Endothelial cell of umbilical vein (primary cell): Measurements from ENCODE around the gene DCK. TPM values are rescaled to one million over a fixed set of nuclear protein-coding genes. Genes with fewer than 3 reads are reported as not detected.

Experiments
- BruUV-seq: library from RNA; stranded (reverse); fragments of 400-500 nt; replicated peaks from 2 replicates; lab custom pipeline; 2021; lab: Mats Ljungman, UMichigan
- CTCF ChIA-PET: fragments of 300-600, 350-600 bp; sonication (Branson Sonifier 250); formaldehyde crosslinking; loops from one replicate; lab custom pipeline; 2021; ENCODE audit warnings: antibody characterized with exemption, inconsistent platforms; lab: Charles Lee
- POLR2A ChIA-PET: fragments of 300-600, 350-600 bp; sonication (Branson Sonifier 250); formaldehyde crosslinking; loops from one replicate; lab custom pipeline; 2021; ENCODE audit warnings: antibody characterized with exemption, inconsistent platforms; lab: Charles Lee
- DNase-seq: peaks from one replicate; pipeline ENCODE4 v3.0.0-alpha.2; 2011; ENCODE audit warnings: low read depth, low spot score
- FAIRE-seq: peaks from 2 replicates; lab custom pipeline; 2011; peaks lifted over from hg19 to GRCh38; lab: Jason Lieb, UNC
- H2AFZ ChIP-seq: 2 replicates; pipeline ENCODE4 v1.6.0; 2012; ENCODE audit warnings: low read depth, low read length, control low read depth, inconsistent platforms
- H3K27ac ChIP-seq: 2 replicates; pipeline ENCODE4 v1.5.1; 2011; ENCODE audit warnings: low read depth, mild to moderate bottlenecking, control low read depth, low read length, moderate library complexity; ENCODE audit not compliant: insufficient read depth
- H3K27me3 ChIP-seq, 2 experiments: 2 replicates each; pipeline versions ENCODE4 v1.6.0 to v1.6.1; 2011; ENCODE audit warnings: low read length in 2 of 2, mixed read lengths in 1 of 2; ENCODE audit not compliant: control insufficient read depth in 2 of 2, insufficient read depth in 2 of 2
- H3K36me3 ChIP-seq, 2 experiments: 2 replicates in 1 of 2; 3 replicates in 1 of 2; pipeline ENCODE4 v1.5.1; 2011; ENCODE audit warnings: low read length in 2 of 2, mild to moderate bottlenecking in 1 of 2, moderate library complexity in 1 of 2; ENCODE audit not compliant: control insufficient read depth in 2 of 2, insufficient read depth in 2 of 2; ENCODE audit errors: extremely low read depth in 1 of 2
- H3K4me1 ChIP-seq: 3 replicates; pipeline ENCODE4 v1.5.1; 2011; ENCODE audit warnings: mild to moderate bottlenecking, low read length; ENCODE audit not compliant: control insufficient read depth, insufficient read depth; ENCODE audit errors: extremely low read depth
- H3K4me2 ChIP-seq: 2 replicates; pipeline ENCODE4 v1.6.1; 2011; ENCODE audit warnings: low read length, control low read depth, mixed read lengths; ENCODE audit not compliant: insufficient read depth
- H3K4me3 ChIP-seq, 3 experiments: fragments of 200-600 bp in 1 of 3; sonication (generic), shearing (Covaris generic) in 1 of 3; replicated peaks in 1 of 3; 2 replicates each; pipeline ENCODE4 v1.5.1; 2011 to 2016; ENCODE audit warnings: control low read depth in 3 of 3, low read length in 3 of 3, mild to moderate bottlenecking in 2 of 3, inconsistent platforms in 1 of 3, low read depth in 1 of 3, moderate library complexity in 1 of 3; ENCODE audit not compliant: insufficient read depth in 1 of 3
- H3K79me2 ChIP-seq: 2 replicates; pipeline ENCODE4 v1.6.0; 2012; ENCODE audit warnings: low read length, inconsistent platforms; ENCODE audit not compliant: control insufficient read depth, insufficient read depth
- H3K9ac ChIP-seq: replicated peaks from 2 replicates; pipeline ENCODE3; 2011; ENCODE audit warnings: low read length, control low read depth; ENCODE audit not compliant: insufficient read depth; ENCODE audit errors: extremely low read depth
- H3K9me1 ChIP-seq: replicated peaks from 3 replicates; pipeline ENCODE4 v1.6.0; 2011; ENCODE audit warnings: mild to moderate bottlenecking, low read length; ENCODE audit not compliant: control insufficient read depth, insufficient read depth; ENCODE audit errors: extremely low read depth
- H3K9me3 ChIP-seq: replicated peaks from 2 replicates; pipeline ENCODE4 v1.5.1; 2012; ENCODE audit warnings: low read length, inconsistent platforms; ENCODE audit not compliant: control insufficient read depth, insufficient read depth
- H4K20me1 ChIP-seq: replicated peaks from 2 replicates; pipeline ENCODE3; 2011; ENCODE audit warnings: mild to moderate bottlenecking, low read length; ENCODE audit not compliant: control insufficient read depth, insufficient read depth; ENCODE audit errors: extremely low read depth
- EZH2 ChIP-seq: IDR thresholded peaks from 2 replicates; pipeline ENCODE4 v1.6.1; 2012; ENCODE audit warnings: borderline replicate concordance, low read depth, mild to moderate bottlenecking, moderate library complexity, low read length, inconsistent platforms; ENCODE audit not compliant: severe bottlenecking
- FOS ChIP-seq: IDR thresholded peaks from 2 replicates; pipeline ENCODE4 v1.6.1; 2011; ENCODE audit warnings: mild to moderate bottlenecking, low read length, moderate library complexity, borderline replicate concordance; ENCODE audit not compliant: insufficient read depth
- GATA2 ChIP-seq: IDR thresholded peaks from 2 replicates; pipeline ENCODE4 v1.7.0; 2011; ENCODE audit warnings: low read depth, mild to moderate bottlenecking, moderate library complexity, mixed read lengths, low read length; ENCODE audit not compliant: insufficient read length, insufficient read depth
- JUN ChIP-seq: IDR thresholded peaks from 2 replicates; pipeline ENCODE4 v1.6.1; 2011; ENCODE audit warnings: borderline replicate concordance, low read depth; ENCODE audit not compliant: insufficient read length, insufficient read depth
- MYC ChIP-seq: IDR thresholded peaks from one replicate; pipeline ENCODE4 v1.6.1; 2011; ENCODE audit warnings: mild to moderate bottlenecking, low read depth, low read length
- POLR2A ChIP-seq: IDR thresholded peaks from 2 replicates; pipeline ENCODE4 v1.6.1; 2012; ENCODE audit warnings: low read depth, mild to moderate bottlenecking, control low read depth, low read length
- POLR2AphosphoS5 ChIP-seq: IDR thresholded peaks from 2 replicates; pipeline ENCODE4 v1.6.1; 2012; ENCODE audit warnings: low read depth, mild to moderate bottlenecking, control low read depth, low read length, moderate library complexity; ENCODE audit not compliant: insufficient read depth
- dilution Hi-C: fragments of 300-500 bp; cut with MboI; formaldehyde crosslinking; loops from one replicate; pipeline ENCODE4 v1.15.0; 2019; ENCODE audit warnings: low sequenced_read_pairs; ENCODE audit not compliant: extremely low pct_ligation_motif_present
- intact Hi-C: fragments of 100-400 bp; cut with micrococcal nuclease; formaldehyde crosslinking; loops from one replicate; pipeline ENCODE4 v1.10.0; 2022
- polyA plus RNA-seq, 4 experiments: library from polyadenylated mRNA; depleted of rRNA in 3 of 4; stranded (reverse) in 3 of 4; unstranded in 1 of 4; fragments of >200 nt; gene quantifications; 2 replicates each; pipeline versions ENCODE4 v1.2.1 to v1.2.3, GENCODE V29; 2011 to 2012; ENCODE audit warnings: missing spikeins in 1 of 4
- total RNA-seq: library from RNA; stranded (reverse); gene quantifications from 2 replicates; pipeline ENCODE4 v1.2.3, GENCODE V29; 2021
- TF ChIP-seq, protein P1 (sequence below), 2 donors: IDR thresholded peaks; 1 replicate in 1 of 2; 2 replicates in 1 of 2; pipeline ENCODE4 v1.5.1; 2011; ENCODE audit warnings: low read length in 2 of 2, mild to moderate bottlenecking in 2 of 2, moderate library complexity in 2 of 2, control low read depth in 1 of 2, inconsistent platforms in 1 of 2, low read depth in 1 of 2; ENCODE audit not compliant: insufficient read depth in 1 of 2; ENCODE audit errors: extremely low read depth in 1 of 2
- TF ChIP-seq, protein P2 (sequence below): IDR thresholded peaks from 2 replicates; pipeline ENCODE4 v1.6.1; 2011; ENCODE audit not compliant: insufficient read depth, insufficient read length

DCK gene
- total and polyA plus RNA-seq, 2 donors (not counting 3 experiments of a cell fraction or from before 2014, with no cell fraction given) = 4.8 to 19.9 TPM

DNA sequence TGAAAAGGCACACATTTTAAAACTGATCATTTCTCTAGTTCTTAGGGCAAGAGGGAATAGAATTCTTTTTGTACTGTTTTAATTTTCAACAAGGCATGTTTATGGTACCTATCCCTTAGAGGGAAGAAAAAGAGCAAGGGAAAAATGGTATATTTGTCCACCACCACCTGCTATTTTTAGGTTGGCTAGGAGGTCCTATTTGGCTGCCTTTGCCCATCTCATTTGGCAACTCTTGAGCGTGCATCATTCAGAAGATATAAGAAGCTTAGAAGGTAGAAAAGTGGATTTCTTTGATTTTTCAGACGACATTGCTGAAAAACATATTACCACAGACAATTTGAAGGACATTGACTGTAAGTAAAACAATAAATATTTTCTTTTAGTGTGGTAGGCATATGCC is 69.0 kb downstream of the DCK start:
- no peak overlapping the region for H3K27ac ChIP-seq
- intact Hi-C loops = no loop called here

More for the DNA sequence above, 69.0 kb downstream of the DCK start:
- no peaks in the 10 kb centered on the region for H3K4me1 ChIP-seq
- ChIA-PET POLR2A (no interaction called here), CTCF (no interaction called here)
- no peaks in the 10 kb centered on the region for H4K20me1 ChIP-seq
- no peak for DNase-seq
- BruUV-seq = no TSS peak
- H3K9ac ChIP-seq = no peak overlapping the region
- no peaks in the 10 kb centered on the region for H3K9me3 ChIP-seq
- H3K27me3 ChIP-seq = no peaks in the 10 kb centered on the region
- H3K4me2 ChIP-seq = no peak overlapping the region
- H3K79me2 ChIP-seq = no peaks in the 10 kb centered on the region
- no peak overlapping the region for H2AFZ ChIP-seq
- FAIRE-seq = no peak
- no peak for TF ChIP-seq POLR2A
- no peak for TF ChIP-seq EZH2
- TF ChIP-seq POLR2AphosphoS5 = no peak
- TF ChIP-seq, protein P1, sequence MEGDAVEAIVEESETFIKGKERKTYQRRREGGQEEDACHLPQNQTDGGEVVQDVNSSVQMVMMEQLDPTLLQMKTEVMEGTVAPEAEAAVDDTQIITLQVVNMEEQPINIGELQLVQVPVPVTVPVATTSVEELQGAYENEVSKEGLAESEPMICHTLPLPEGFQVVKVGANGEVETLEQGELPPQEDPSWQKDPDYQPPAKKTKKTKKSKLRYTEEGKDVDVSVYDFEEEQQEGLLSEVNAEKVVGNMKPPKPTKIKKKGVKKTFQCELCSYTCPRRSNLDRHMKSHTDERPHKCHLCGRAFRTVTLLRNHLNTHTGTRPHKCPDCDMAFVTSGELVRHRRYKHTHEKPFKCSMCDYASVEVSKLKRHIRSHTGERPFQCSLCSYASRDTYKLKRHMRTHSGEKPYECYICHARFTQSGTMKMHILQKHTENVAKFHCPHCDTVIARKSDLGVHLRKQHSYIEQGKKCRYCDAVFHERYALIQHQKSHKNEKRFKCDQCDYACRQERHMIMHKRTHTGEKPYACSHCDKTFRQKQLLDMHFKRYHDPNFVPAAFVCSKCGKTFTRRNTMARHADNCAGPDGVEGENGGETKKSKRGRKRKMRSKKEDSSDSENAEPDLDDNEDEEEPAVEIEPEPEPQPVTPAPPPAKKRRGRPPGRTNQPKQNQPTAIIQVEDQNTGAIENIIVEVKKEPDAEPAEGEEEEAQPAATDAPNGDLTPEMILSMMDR (IDR thresholded peaks at IDR 0.05; ENCODE audit: extremely low read depth in 1 of 2, insufficient read depth in 1 of 2, low read depth in 1 of 2, low read length in 2 of 2) = no peak
- TF ChIP-seq JUN = no peak
- TF ChIP-seq, protein P2, sequence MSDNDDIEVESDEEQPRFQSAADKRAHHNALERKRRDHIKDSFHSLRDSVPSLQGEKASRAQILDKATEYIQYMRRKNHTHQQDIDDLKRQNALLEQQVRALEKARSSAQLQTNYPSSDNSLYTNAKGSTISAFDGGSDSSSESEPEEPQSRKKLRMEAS = no peak
- no peak for TF ChIP-seq MYC
- no peak for TF ChIP-seq FOS
- no peak for TF ChIP-seq GATA2
- dilution Hi-C loops = no loop called here
- H3K4me3 ChIP-seq = no peak overlapping the region
- H3K9me1 ChIP-seq = no peaks in the 10 kb centered on the region
- no peaks in the 10 kb centered on the region for H3K36me3 ChIP-seq
